LNCAP (cell line): ENCODE measurements around the gene GALNT12.

Source experiments
- CTCF ChIP-seq: fragments of 450-650 bp; IDR thresholded peaks from 2 replicates; pipeline ENCODE4 v1.5.1; 2017; ENCODE audit warnings: mild to moderate bottlenecking

The GALNT12 gene

GRCh38 chr9:98838868-98839565 lies 31.5 kb downstream of the GALNT12 start:
- TF ChIP-seq CTCF: no peak

- TF ChIP-seq CTCF: no peak
These were observed 32.3 kb downstream of the GALNT12 start for GRCh38 chr9:98839724-98840123.

- no peak for TF ChIP-seq CTCF
These were observed 35.0 kb downstream of the GALNT12 start for GRCh38 chr9:98842510-98842909.

- TF ChIP-seq CTCF: no peak
These were observed 38.6 kb downstream of the GALNT12 start for GRCh38 chr9:98846081-98846480.

- no peak for TF ChIP-seq CTCF
These were observed 39.4 kb downstream of the GALNT12 start for GRCh38 chr9:98846879-98847278.

- peak; percentile 95 for TF ChIP-seq CTCF
These were observed 41.1 kb downstream of the GALNT12 start for GRCh38 chr9:98848450-98849149.

- TF ChIP-seq CTCF: no peak
These were observed 42.1 kb downstream of the GALNT12 start for GRCh38 chr9:98849563-98849962.
